PC-3 (cell line): Measurements from ENCODE around the gene NKD2.

Experiments
- EZH2 ChIP-seq: fragments of 300-600 bp; sonication (generic); IDR thresholded peaks from one replicate; pipeline ENCODE4 v1.6.1; 2017; ENCODE audit warnings: antibody characterized with exemption, mild to moderate bottlenecking, low read length; ENCODE audit not compliant: unreplicated experiment
- EZH2phosphoT487 ChIP-seq: fragments of 300-600 bp; sonication (generic); IDR thresholded peaks from 2 replicates; pipeline ENCODE4 v1.6.1; 2018; ENCODE audit warnings: mild to moderate bottlenecking, antibody characterized with exemption, low read length, borderline replicate concordance
- TF ChIP-seq, protein P1 (sequence below): fragments of 300-600 bp; sonication (generic); conservative IDR thresholded peaks from 2 replicates; pipeline ENCODE4 v1.5.1; 2017; ENCODE audit warnings: antibody characterized with exemption, low read depth, mild to moderate bottlenecking, low read length

GRCh38 chr5:1086871-1087270, 78.3 kb downstream of the NKD2 start:
- no peak for TF ChIP-seq EZH2phosphoT487
- TF ChIP-seq, protein P1, sequence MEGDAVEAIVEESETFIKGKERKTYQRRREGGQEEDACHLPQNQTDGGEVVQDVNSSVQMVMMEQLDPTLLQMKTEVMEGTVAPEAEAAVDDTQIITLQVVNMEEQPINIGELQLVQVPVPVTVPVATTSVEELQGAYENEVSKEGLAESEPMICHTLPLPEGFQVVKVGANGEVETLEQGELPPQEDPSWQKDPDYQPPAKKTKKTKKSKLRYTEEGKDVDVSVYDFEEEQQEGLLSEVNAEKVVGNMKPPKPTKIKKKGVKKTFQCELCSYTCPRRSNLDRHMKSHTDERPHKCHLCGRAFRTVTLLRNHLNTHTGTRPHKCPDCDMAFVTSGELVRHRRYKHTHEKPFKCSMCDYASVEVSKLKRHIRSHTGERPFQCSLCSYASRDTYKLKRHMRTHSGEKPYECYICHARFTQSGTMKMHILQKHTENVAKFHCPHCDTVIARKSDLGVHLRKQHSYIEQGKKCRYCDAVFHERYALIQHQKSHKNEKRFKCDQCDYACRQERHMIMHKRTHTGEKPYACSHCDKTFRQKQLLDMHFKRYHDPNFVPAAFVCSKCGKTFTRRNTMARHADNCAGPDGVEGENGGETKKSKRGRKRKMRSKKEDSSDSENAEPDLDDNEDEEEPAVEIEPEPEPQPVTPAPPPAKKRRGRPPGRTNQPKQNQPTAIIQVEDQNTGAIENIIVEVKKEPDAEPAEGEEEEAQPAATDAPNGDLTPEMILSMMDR, result no peak
- no peak for TF ChIP-seq EZH2
